Activated gamma-delta T cell treated with anti-CD3 and anti-CD28 coated beads, Interleukin-2, amount 50 U/mL, for 16 hours (primary cell): ENCODE measurements around the gene NDUFA12.
A peak's percentile ranks its signal among the peaks of the same experiment; 100 is the strongest.
"Not testable (repeated sequence)": the region's sequence is repeated elsewhere in the genome, so short reads cannot be mapped to it uniquely, and the experiment has no call there.

Experiments used
- DNase-seq: peaks from one replicate; pipeline ENCODE4 v3.0.0-alpha.2; 2020; ENCODE audit warnings: low read depth

NDUFA12 gene

DNA sequence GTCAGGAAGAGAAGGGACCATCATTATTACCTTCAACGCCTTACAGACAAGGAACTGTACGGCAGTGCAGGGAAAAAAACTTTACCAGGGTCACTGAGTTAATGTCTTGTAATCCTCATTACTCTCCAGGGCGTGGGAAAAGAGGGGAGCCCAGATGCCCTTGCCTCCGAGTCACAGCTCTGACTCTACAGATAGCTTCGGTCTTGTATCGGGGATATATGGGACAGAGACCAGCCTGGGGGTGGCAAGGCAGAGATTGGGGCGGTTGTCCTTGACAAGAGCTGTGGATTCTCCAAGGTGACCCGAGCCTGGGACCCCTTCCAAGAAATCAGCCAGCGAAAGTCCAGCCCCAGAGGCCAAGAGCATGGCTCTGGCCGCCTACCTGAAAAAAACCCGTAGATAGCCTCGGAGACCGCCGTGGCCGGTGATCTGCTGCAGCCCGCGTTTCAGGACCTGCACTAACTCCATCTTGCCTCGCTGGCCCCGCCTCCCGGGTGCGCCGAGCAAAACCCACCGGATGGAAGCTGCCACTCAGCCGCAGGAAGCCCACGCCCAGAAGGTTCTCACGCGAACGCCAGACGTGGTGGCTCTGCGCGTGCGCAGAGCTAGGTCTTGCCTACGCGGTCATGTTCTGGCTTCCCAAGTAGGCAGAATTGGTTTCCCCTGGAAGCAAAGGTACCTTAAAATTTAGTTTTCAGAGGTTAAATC, at the start of gene NDUFA12:
Gene NDUFA12, minus strand, starts transcription at position 485 of the 708 bp plus-strand sequence. Its CDS starts 17 bp downstream, at position 468.
- peak; percentile 93 for DNase-seq

GRCh38 chr12:95051241-95051640, 47.7 kb upstream of the NDUFA12 start:
- no peak for DNase-seq

DNA sequence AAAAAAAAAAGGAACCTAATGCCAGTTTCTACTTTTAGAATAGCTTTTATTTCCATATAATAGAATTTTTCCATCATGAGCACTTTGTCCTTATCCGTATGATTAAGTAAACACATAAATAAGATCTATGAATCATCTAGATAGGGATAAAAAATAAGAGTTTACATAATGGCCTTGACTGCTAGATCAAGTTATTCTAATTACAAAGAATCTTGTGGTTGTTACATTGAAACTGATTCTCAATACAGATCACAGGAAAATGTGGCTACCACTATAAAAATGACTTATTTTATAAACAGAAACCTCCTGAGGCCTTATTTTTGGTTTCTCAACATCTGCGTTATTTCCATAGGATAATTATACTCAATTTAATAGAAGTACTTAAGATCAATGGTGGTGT, 34.4 kb upstream of the NDUFA12 start:
- DNase-seq = no peak

GRCh38 chr12:95034750-95035149, 31.3 kb upstream of the NDUFA12 start:
- no peak for DNase-seq

GRCh38 chr12:95022477-95022876, 19.0 kb upstream of the NDUFA12 start:
- no peak for DNase-seq

DNA sequence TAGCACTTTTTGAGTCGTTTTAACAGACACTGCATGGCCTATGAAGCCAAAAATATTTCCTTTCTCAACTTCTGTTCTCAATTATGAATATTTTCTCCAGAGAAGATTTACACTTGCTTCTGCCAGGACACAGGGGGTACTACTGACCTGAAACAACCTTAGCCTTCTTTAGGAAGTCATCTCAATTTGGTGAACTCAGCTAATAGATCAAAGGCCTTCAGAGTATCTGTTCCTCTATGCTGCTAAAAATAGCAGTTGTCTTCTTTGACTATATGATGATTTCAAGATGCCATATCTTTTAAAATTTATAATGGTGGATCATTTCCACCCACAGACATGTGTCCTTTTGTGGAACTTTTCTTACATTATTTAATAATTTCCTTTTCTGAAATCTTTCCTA, 14.0 kb upstream of the NDUFA12 start:
- DNase-seq = no peak

GRCh38 chr12:95016120-95016519, 12.6 kb upstream of the NDUFA12 start:
- DNase-seq = no peak

DNA sequence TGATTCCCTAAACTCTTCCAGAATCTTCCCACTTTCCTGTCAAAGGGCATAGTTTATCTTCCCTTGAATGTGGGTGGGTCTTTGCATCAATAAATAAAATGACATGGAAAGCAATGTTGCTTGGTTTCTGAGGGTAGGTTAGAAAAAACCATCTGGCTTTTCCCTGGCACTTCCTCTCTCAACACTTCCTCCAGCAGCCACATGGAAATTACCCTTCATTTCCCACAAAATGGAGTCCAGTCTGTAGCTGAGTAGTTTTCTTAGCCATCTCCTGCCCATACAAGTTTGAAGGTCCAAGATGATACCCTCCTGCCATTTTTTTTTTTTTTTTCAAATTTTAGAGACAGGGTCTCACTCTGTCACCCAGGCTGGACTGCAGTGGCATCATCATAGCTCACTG, 11.1 kb upstream of the NDUFA12 start:
- DNase-seq = no peak

DNA sequence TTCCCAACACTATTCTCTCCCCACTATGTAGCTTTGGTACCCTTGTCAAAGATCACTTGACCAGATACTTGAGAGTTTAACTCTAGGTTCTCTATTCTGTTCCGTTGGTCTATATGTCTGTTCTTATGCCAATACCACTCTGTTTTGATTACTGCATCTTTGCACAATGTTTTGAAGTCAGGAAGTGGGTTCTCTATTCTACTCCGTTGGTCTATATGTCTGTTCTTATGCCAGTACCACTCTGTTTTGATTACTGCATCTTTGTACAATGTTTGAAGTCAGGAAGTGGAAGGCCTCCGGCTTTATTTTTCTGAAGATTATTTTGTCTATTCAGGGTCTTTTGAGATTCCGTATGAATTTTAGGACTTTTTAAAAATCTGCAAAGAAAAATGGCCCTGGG, 2.7 kb upstream of the NDUFA12 start:
- no peak for DNase-seq

DNA sequence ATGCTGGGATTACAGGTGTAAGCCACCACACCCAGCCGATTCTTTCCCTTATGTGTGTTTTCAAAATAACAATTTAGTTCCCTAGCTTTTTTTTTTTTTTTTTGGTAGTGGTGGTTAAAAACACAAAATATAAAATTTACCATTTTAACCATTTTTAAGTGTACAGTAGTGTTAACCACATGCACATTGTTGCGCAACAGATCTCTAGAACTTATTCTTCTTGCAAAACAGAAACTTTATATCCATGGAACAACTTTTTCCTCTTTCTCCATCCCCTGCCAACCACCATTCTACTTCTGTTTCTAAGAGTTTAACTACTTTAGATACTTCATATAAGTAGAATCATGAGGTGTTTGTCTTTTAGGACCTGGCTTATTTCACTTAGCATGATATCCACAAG, 1.1 kb upstream of the NDUFA12 start:
- DNase-seq = no peak

DNA sequence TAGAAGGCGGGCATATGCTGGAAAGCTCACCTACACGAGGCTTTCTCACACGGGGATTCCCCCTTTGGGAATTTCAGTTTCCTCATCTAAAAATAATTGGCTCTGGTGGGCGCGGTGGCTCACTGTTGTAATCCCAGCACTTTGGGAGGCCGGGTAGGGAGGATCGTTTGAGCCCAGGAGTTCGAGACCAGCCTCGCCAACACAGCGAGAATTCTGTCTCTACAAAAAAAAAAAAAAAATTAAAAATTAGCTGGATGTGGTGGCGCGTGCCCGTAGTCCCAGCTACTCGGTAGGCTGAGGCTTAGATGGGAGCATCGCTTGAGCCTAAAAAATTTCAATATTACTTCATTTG, 400 bp upstream of the NDUFA12 start:
- no peak for DNase-seq

DNA sequence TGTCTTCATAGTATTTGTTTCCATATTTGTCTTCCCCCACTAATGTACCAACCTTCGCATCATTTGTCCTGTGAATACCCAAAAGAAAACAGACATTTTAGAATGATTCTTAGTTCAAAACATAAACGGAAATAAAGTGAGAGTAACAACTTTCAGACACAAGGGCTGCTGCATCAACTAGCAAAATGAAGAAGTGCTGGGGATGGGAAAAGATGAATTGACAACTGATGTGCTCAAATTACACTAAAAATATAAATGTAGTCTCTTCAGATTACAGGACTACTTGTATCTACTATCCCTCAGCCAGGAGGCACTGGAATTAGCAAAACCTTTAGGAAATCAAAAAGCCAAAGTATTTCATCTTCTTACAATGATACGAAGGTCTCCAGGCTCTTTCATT, 743 bp downstream of the NDUFA12 start:
- no peak for DNase-seq

GRCh38 chr12:94998326-94998725, 5.2 kb downstream of the NDUFA12 start:
- no peak for DNase-seq

GRCh38 chr12:94997726-94998125, 5.8 kb downstream of the NDUFA12 start:
- no peak for DNase-seq

DNA sequence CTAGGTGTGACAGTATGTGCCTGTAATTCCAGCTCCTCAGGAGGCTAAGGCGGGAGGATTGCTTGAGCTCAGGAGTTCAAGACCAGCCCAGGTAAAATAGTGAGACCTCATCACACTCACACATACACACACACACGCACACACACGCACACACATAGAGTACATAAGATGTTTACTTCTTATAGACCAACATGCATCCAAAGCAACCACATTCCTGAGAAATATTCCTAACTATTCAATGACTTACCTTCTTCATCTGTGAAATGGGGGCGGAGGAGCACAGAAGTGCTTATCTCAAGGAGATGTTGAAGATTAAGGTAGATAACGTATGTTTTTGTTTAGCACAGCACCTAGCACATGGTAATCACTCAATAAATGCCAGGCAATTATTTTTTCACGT, 6.4 kb downstream of the NDUFA12 start:
- DNase-seq = no peak

- DNase-seq = no peak
Measured at GRCh38 chr12:94994312-94994711, 9.2 kb downstream of the NDUFA12 start.

DNA sequence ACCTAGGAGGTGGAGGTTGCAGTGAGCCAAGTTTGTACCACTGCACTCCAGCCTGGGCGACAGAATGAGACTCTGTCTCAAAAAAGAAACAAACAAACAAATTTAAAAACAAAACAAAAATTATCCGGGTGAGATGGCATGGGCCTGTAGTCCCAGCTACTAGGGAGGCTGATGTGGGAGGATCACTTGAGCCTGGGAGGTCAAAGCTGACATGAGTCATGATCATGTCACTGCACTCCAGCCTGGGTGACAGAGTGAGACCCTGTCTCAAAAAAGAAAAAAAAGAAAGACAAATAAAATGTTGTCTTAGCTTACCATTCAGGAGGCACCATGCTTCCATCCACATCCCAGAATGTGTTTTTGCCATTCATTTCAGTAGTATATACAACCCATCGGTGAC, 9.6 kb downstream of the NDUFA12 start:
- not testable (repeated sequence) for DNase-seq

DNA sequence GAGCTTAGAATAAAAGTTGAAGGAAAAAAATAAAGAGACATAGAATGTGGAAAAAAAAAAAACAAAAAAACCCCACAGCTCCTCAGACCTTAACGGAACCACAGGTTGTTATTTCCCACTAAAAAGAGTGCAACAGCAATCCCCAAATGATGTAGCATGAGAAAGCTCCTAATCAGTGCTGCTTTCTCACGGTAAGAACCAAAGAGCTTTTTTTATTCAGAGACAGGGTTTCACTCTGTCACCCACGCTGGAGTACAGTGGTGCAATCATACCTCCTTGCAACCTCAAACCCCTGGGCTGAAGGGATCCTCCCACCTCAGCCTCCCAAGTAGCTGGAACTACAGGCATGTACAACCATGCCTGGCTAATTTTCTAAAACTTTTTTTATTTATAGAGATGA, 13.3 kb downstream of the NDUFA12 start:
- no peak for DNase-seq

- no peak for DNase-seq
Measured at GRCh38 chr12:94988471-94988870, 15.0 kb downstream of the NDUFA12 start.

DNA sequence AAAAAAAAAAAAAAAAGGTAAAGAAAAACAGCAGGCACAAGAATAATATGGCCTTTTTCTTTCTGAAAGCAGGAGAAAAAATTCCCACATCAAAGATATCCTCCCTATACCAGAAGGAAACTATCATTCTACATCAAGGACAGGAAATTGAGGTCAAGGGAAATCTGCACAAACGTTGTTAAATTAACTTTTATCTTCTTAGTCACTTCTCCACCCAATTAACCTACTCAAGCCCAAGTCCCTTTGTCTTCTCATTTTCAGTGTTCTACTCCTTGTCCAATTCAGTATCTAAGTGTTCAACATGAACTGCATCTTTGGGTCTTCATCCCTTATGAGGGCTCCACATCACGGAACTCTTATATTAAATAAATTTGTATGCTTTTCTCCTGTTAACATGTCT, 15.7 kb downstream of the NDUFA12 start:
- no peak for DNase-seq

GRCh38 chr12:94987076-94987669, 16.3 kb downstream of the NDUFA12 start:
- no peak for DNase-seq

GRCh38 chr12:94985099-94985498, 18.4 kb downstream of the NDUFA12 start:
- not testable (repeated sequence) for DNase-seq

GRCh38 chr12:94983321-94983720, 20.2 kb downstream of the NDUFA12 start:
- no peak for DNase-seq

DNA sequence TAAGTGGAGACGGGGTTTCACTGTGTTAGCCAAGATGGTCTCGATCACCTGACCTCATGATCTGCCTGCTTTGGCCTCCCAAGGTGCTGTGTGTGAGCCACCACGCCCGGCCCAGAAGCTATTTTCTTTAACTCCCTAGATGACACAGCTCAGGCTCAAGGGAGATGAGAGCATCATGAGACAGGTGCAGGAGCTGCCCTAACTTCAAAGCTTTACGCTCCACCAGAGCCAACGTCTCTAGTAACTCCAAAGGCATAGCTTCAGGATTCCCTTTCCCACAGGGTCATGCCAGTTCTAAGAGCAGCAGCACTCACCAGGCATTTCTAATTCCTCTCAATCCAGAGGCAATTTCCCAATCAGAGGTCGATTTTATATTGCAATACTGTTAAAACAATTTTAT, 21.0 kb downstream of the NDUFA12 start:
- DNase-seq = no peak
